Coronary artery (tissue), 2 donors: ENCODE results near the gene NBL1.
A peak's percentile ranks its signal among the peaks of the same experiment; 100 is the strongest.
"Not testable (repeated sequence)": the region's sequence is repeated elsewhere in the genome, so short reads cannot be mapped to it uniquely, and the experiment has no call there.

Source experiments
- DNase-seq: peaks from one replicate; pipeline ENCODE4 v3.0.0-alpha.2; 2017; ENCODE audit warnings: low spot score
- H3K27ac ChIP-seq, 2 donors: fragments of 200-600 bp; sonication (generic); one replicate each; pipeline ENCODE4 v1.5.1; 2016 to 2019
- H3K4me3 ChIP-seq: fragments of 200-600 bp; sonication (generic); 2 replicates; pipeline ENCODE4 v1.5.1; 2016; ENCODE audit warnings: mild to moderate bottlenecking, moderate library complexity
- CTCF ChIP-seq: fragments of 200-600 bp; sonication (generic); IDR thresholded peaks from one replicate; pipeline ENCODE4 v1.5.1; 2019; ENCODE audit warnings: antibody characterized with exemption

The NBL1 gene

GRCh38 chr1:19632211-19632610, 11.9 kb upstream of the NBL1 start:
- Histone ChIP-seq H3K4me3 (no peak overlapping the region), H3K27ac (no peak overlapping the region)
- DNase-seq, result no peak
- no peak for TF ChIP-seq CTCF

- DNase-seq, result no peak
- no peak overlapping the region for H3K27ac ChIP-seq
- TF ChIP-seq CTCF, result no peak
- H3K4me3 ChIP-seq, result no peak overlapping the region
Measured at GRCh38 chr1:19633106-19633505, 11.0 kb upstream of the NBL1 start.

GRCh38 chr1:19635064-19635463, 9.0 kb upstream of the NBL1 start:
- H3K27ac ChIP-seq, H3K4me3 ChIP-seq: not testable (repeated sequence)
- peak; percentile 17 for DNase-seq

GRCh38 chr1:19635646-19636045, 8.5 kb upstream of the NBL1 start:
- no peak for TF ChIP-seq CTCF
- peak; percentile 77 for DNase-seq
- H3K27ac ChIP-seq, result no peak overlapping the region
- no peak overlapping the region for H3K4me3 ChIP-seq

GRCh38 chr1:19636065-19636464, 8.0 kb upstream of the NBL1 start:
- DNase-seq, result peak; percentile 66
- no peak overlapping the region for H3K4me3 ChIP-seq
- H3K27ac ChIP-seq, result no peak overlapping the region
- no peak for TF ChIP-seq CTCF

- peak; percentile 11 for DNase-seq
- not testable (repeated sequence) for H3K4me3 ChIP-seq, H3K27ac ChIP-seq
Measured at GRCh38 chr1:19636749-19637148, 7.4 kb upstream of the NBL1 start.

- H3K4me3 ChIP-seq, result no peak overlapping the region
- DNase-seq, result peak; percentile 47
- TF ChIP-seq CTCF, result no peak
- H3K27ac ChIP-seq, result no peak overlapping the region
Measured at GRCh38 chr1:19637606-19638005, 6.5 kb upstream of the NBL1 start.

- not testable (repeated sequence) for H3K4me3 ChIP-seq, H3K27ac ChIP-seq, DNase-seq
Measured at GRCh38 chr1:19639228-19639627, 4.9 kb upstream of the NBL1 start.

GRCh38 chr1:19639999-19640362, 4.1 kb upstream of the NBL1 start:
- Histone ChIP-seq H3K4me3 (no peak overlapping the region), H3K27ac (no peak overlapping the region)
- TF ChIP-seq CTCF, result no peak
- DNase-seq, result peak; percentile 21
